H9 (cell line): Measurements from ENCODE around the gene FBXL22. TPM values are rescaled to one million over a fixed set of nuclear protein-coding genes. Genes with fewer than 3 reads are reported as not detected.

Experiments
- DNase-seq: peaks from one replicate; pipeline ENCODE4 v3.0.0-alpha.2; 2017
- H2AFZ ChIP-seq: one replicate; pipeline ENCODE4 v1.6.1; 2013; ENCODE audit warnings: mild to moderate bottlenecking, low read length, control low read depth, moderate library complexity
- H2AK5ac ChIP-seq: 2 replicates; pipeline ENCODE4 v1.6.1; 2013; ENCODE audit warnings: low read length, control low read depth, mixed read lengths; ENCODE audit not compliant: insufficient read length
- H2BK120ac ChIP-seq: one replicate; pipeline ENCODE4 v1.6.1; 2013; ENCODE audit warnings: low read depth, mild to moderate bottlenecking, low read length, control low read depth, inconsistent platforms; ENCODE audit not compliant: poor library complexity, severe bottlenecking
- H2BK12ac ChIP-seq: 2 replicates; pipeline ENCODE4 v1.6.1; 2013; ENCODE audit warnings: low read length, control low read depth, mixed read lengths, low read depth; ENCODE audit not compliant: insufficient read length
- H2BK15ac ChIP-seq: 2 replicates; pipeline ENCODE4 v1.6.1; 2013; ENCODE audit warnings: low read depth, low read length, control low read depth
- H2BK20ac ChIP-seq: one replicate; pipeline ENCODE4 v1.6.1; 2013; ENCODE audit warnings: low read depth, mild to moderate bottlenecking, low read length, control low read depth, inconsistent platforms; ENCODE audit not compliant: poor library complexity, severe bottlenecking
- H2BK5ac ChIP-seq: 2 replicates; pipeline ENCODE4 v1.6.1; 2013; ENCODE audit warnings: low read length, control low read depth, mixed read lengths; ENCODE audit not compliant: insufficient read length
- H3K14ac ChIP-seq: 2 replicates; pipeline ENCODE4 v1.6.1; 2013; ENCODE audit warnings: low read length, control low read depth; ENCODE audit not compliant: insufficient read depth
- H3K18ac ChIP-seq: 2 replicates; pipeline ENCODE4 v1.6.1; 2013; ENCODE audit warnings: low read depth, mild to moderate bottlenecking, mixed read lengths, low read length, control low read depth; ENCODE audit not compliant: insufficient read length
- H3K23ac ChIP-seq: 2 replicates; pipeline ENCODE4 v1.6.1; 2013; ENCODE audit warnings: low read length, control low read depth, mixed read lengths, low read depth; ENCODE audit not compliant: insufficient read length
- H3K23me2 ChIP-seq: 2 replicates; pipeline ENCODE4 v1.6.1; 2013; ENCODE audit warnings: low read depth, mild to moderate bottlenecking, mixed read lengths, low read length, control low read depth; ENCODE audit not compliant: insufficient read length, poor library complexity, severe bottlenecking
- H3K27ac ChIP-seq: 2 replicates; pipeline ENCODE4 v1.5.1; 2013; ENCODE audit warnings: low read length, control low read depth, mixed read lengths, low read depth; ENCODE audit not compliant: insufficient read length
- H3K27me3 ChIP-seq: 2 replicates; pipeline ENCODE4 v1.6.1; 2013; ENCODE audit warnings: low read length, control low read depth, inconsistent platforms; ENCODE audit not compliant: insufficient read depth
- H3K4ac ChIP-seq: 2 replicates; pipeline ENCODE4 v1.6.1; 2013; ENCODE audit warnings: low read depth, mild to moderate bottlenecking, control low read depth, inconsistent platforms, low read length, moderate library complexity
- H3K4me1 ChIP-seq: 2 replicates; pipeline ENCODE4 v1.6.1; 2013; ENCODE audit warnings: low read length, control low read depth, inconsistent platforms; ENCODE audit not compliant: insufficient read depth
- H3K4me2 ChIP-seq: 2 replicates; pipeline ENCODE4 v1.6.1; 2013; ENCODE audit warnings: low read length, control low read depth, mixed read lengths; ENCODE audit not compliant: insufficient read length, insufficient read depth
- H3K56ac ChIP-seq: 2 replicates; pipeline ENCODE4 v1.6.1; 2013; ENCODE audit warnings: low read depth, mild to moderate bottlenecking, mixed read lengths, low read length, control low read depth; ENCODE audit not compliant: insufficient read length
- H3K79me1 ChIP-seq: 2 replicates; pipeline ENCODE4 v1.6.1; 2013; ENCODE audit warnings: low read depth, mild to moderate bottlenecking, moderate library complexity, low read length, control low read depth, inconsistent platforms; ENCODE audit not compliant: insufficient read depth, poor library complexity, severe bottlenecking
- H3K79me2 ChIP-seq: 2 replicates; pipeline ENCODE4 v1.6.1; 2013; ENCODE audit warnings: low read length, control low read depth, inconsistent platforms; ENCODE audit not compliant: insufficient read depth
- H3K9ac ChIP-seq: 2 replicates; pipeline ENCODE4 v1.6.1; 2013; ENCODE audit warnings: low read length, control low read depth, mixed read lengths; ENCODE audit not compliant: insufficient read length; ENCODE audit errors: extremely low read depth
- H3K9me3 ChIP-seq: one replicate; pipeline ENCODE4 v1.6.1; 2013; ENCODE audit warnings: low read depth, low read length, inconsistent platforms; ENCODE audit not compliant: control insufficient read depth
- H3T11ph ChIP-seq: one replicate; pipeline ENCODE4 v1.6.1; 2013; ENCODE audit warnings: mild to moderate bottlenecking, low read length, control low read depth, inconsistent platforms
- H4K20me1 ChIP-seq: one replicate; pipeline ENCODE4 v1.6.1; 2013; ENCODE audit not compliant: control insufficient read depth, insufficient read length, insufficient read depth
- H4K5ac ChIP-seq: 2 replicates; pipeline ENCODE4 v1.6.1; 2013; ENCODE audit warnings: low read depth, mild to moderate bottlenecking, mixed read lengths, low read length, control low read depth; ENCODE audit not compliant: insufficient read length
- H4K8ac ChIP-seq: replicated peaks from 2 replicates; pipeline ENCODE4 v1.6.1; 2013; ENCODE audit warnings: low read length, control low read depth, mixed read lengths, low read depth; ENCODE audit not compliant: insufficient read length
- H4K91ac ChIP-seq: 2 replicates; pipeline ENCODE4 v1.6.1; 2013; ENCODE audit warnings: low read depth, mild to moderate bottlenecking, moderate library complexity, mixed read lengths, low read length, control low read depth; ENCODE audit not compliant: insufficient read length
- H3K27ac Mint-ChIP-seq, 3 experiments: 2 replicates in 2 of 3; 3 replicates in 1 of 3; pipeline ENCODE4 v1.8.0; 2020 to 2021; ENCODE audit warnings: mixed read lengths in 3 of 3, mild to moderate bottlenecking in 1 of 3, moderate library complexity in 1 of 3
- H3K27me3 Mint-ChIP-seq: 2 replicates; pipeline ENCODE4 v1.8.0; 2021; ENCODE audit warnings: low read depth, mild to moderate bottlenecking, moderate library complexity, mixed read lengths
- H3K36me3 Mint-ChIP-seq, 3 experiments: 2 replicates in 2 of 3; 3 replicates in 1 of 3; pipeline ENCODE4 v1.8.0; 2020 to 2021; ENCODE audit warnings: low read depth in 3 of 3, mixed read lengths in 3 of 3; ENCODE audit not compliant: insufficient read depth in 1 of 3
- H3K4me1 Mint-ChIP-seq, 2 experiments: 2 replicates each; pipeline ENCODE4 v1.8.0; 2020; ENCODE audit warnings: mixed read lengths in 2 of 2
- H3K4me3 Mint-ChIP-seq, 2 experiments: 2 replicates in 1 of 2; 3 replicates in 1 of 2; pipeline ENCODE4 v1.8.0; 2020 to 2021; ENCODE audit warnings: mild to moderate bottlenecking in 2 of 2, mixed read lengths in 2 of 2, moderate library complexity in 1 of 2
- H3K9me3 Mint-ChIP-seq, 2 experiments: 2 replicates in 1 of 2; 3 replicates in 1 of 2; pipeline ENCODE4 v1.8.0; 2020; ENCODE audit warnings: mild to moderate bottlenecking in 2 of 2, mixed read lengths in 2 of 2, moderate library complexity in 1 of 2
- WGBS: extraction: QIAGEN DNeasy Blood & Tissue Kit; methylation state at CpG from one replicate; pipeline ENCODE4 v1.1.7; 2013; ENCODE audit warnings: missing lambda C conversion rate, low lambda C conversion rate, mixed read lengths; ENCODE audit not compliant: insufficient read length; ENCODE audit errors: extremely low coverage; 5-methylcytosine and 5-hydroxymethylcytosine counted together
- total RNA-seq: library from RNA; stranded (reverse); gene quantifications from 2 replicates; pipeline ENCODE4 v1.2.1, GENCODE V29; 2021
- TF ChIP-seq, protein P1 (sequence below): fragments of 200-600 bp; sonication (generic); conservative IDR thresholded peaks from 3 replicates; pipeline ENCODE4 v1.8.0; 2021; ENCODE audit warnings: antibody characterized with exemption, mild to moderate bottlenecking

Gene FBXL22
- total RNA-seq, 1 experiment from 2014 or later, result 0.52 TPM

DNA sequence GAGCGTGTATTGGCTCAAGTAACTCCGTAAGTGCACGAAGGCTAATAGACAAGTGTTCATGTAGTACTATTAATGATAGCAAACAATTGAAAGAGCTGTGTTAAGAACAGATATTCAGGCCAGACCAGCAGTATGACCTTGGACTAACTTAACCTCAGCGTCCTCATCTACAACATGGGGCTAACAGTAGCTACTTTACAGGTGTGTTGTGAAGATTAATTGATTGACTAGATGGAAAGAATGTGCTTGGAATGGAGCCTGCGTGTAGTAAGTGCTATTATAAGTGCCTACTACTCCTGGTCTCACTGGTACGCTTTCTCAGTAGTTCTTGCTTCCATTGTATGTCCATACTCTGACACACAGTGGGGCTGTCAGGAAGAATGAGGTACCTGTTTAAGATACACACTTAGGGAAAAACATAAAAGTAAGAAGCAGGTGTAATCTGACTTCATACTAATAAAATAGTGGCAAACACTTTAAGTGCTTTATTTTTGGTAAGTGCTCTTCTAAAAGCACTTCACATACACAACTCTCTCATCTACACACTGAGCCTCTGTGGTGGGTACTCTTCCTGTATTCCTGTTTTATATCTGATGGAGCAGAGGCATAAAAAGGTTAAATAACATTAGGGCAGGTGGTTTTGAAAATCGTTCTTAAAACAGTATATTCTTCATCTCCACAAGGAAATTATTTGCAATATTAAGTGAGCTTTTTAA, 24.3 kb upstream of the FBXL22 start:
- no CpG with 5 or more reads among the region's 7 CpGs for WGBS
- Histone ChIP-seq H3K27ac (no peak overlapping the region), H3K23me2 (no peaks in the 10 kb centered on the region), H2BK20ac (no peak overlapping the region), H3K79me2 (no peaks in the 10 kb centered on the region), H2BK12ac (no peak overlapping the region), H3K79me1 (no peaks in the 10 kb centered on the region), H2BK120ac (no peak overlapping the region), H3K4me1 (no peaks in the 10 kb centered on the region), H4K91ac (no peak overlapping the region), H2BK5ac (no peak overlapping the region), H3K23ac (no peak overlapping the region), H4K5ac (no peak overlapping the region), H3K14ac (no peak overlapping the region), H2AK5ac (no peak overlapping the region), H3K4me2 (no peak overlapping the region), H3K9me3 (no peaks in the 10 kb centered on the region), H2BK15ac (no peak overlapping the region), H3T11ph (no peak overlapping the region), H4K8ac (no peak overlapping the region), H3K9ac (no peak overlapping the region), H3K18ac (no peak overlapping the region), H2AFZ (no peak overlapping the region), H3K4ac (no peak overlapping the region), H4K20me1 (no peaks in the 10 kb centered on the region), H3K56ac (no peak overlapping the region), H3K27me3 (no peaks in the 10 kb centered on the region)
- H3K27ac Mint-ChIP-seq, result no peak overlapping the region
- H3K27me3 Mint-ChIP-seq, result no peaks in the 10 kb centered on the region
- DNase-seq, result no peak
- no peaks in the 10 kb centered on the region for H3K9me3 Mint-ChIP-seq
- H3K4me3 Mint-ChIP-seq, result no peak overlapping the region
- no peaks in the 10 kb centered on the region for H3K4me1 Mint-ChIP-seq
- peaks cover 0 to 1% (median under 1%) of the 10 kb centered on the region in 3 experiments; a peak in 2 of 7 replicates for H3K36me3 Mint-ChIP-seq
- TF ChIP-seq, protein P1, sequence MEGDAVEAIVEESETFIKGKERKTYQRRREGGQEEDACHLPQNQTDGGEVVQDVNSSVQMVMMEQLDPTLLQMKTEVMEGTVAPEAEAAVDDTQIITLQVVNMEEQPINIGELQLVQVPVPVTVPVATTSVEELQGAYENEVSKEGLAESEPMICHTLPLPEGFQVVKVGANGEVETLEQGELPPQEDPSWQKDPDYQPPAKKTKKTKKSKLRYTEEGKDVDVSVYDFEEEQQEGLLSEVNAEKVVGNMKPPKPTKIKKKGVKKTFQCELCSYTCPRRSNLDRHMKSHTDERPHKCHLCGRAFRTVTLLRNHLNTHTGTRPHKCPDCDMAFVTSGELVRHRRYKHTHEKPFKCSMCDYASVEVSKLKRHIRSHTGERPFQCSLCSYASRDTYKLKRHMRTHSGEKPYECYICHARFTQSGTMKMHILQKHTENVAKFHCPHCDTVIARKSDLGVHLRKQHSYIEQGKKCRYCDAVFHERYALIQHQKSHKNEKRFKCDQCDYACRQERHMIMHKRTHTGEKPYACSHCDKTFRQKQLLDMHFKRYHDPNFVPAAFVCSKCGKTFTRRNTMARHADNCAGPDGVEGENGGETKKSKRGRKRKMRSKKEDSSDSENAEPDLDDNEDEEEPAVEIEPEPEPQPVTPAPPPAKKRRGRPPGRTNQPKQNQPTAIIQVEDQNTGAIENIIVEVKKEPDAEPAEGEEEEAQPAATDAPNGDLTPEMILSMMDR, result no peak
